ENCODE measurements around the gene NDFIP2. TPM values are rescaled to one million over a fixed set of nuclear protein-coding genes. Genes with fewer than 3 reads are reported as not detected.

NDFIP2 gene
- total RNA-seq, 1 donor from 2014 or later: 46.8 TPM

GRCh38 chr13:79440958-79441528, 39.9 kb upstream of the NDFIP2 start:
- H3K4me3 ChIP-seq (ENCODE audit: low read depth, low read length): no peak overlapping the region
- TF ChIP-seq CTCF (IDR thresholded peaks at IDR 0.05; ENCODE audit: insufficient read depth, low read length, poor library complexity, severe bottlenecking): no peak
- H3K36me3 ChIP-seq (ENCODE audit: control insufficient read depth, insufficient read depth, low read length): no peaks in the 10 kb centered on the region

GRCh38 chr13:79442221-79442620, 38.7 kb upstream of the NDFIP2 start:
- no peak for DNase-seq (ENCODE audit: low read depth)
- no peak for TF ChIP-seq CTCF (IDR thresholded peaks at IDR 0.05; ENCODE audit: insufficient read depth, low read length, poor library complexity, severe bottlenecking)
- Histone ChIP-seq H3K4me3 (ENCODE audit: low read depth, low read length) (no peak overlapping the region), H3K27me3 (ENCODE audit: control insufficient read depth, insufficient read depth, low read length) (no peaks in the 10 kb centered on the region), H3K36me3 (ENCODE audit: control insufficient read depth, insufficient read depth, low read length) (no peaks in the 10 kb centered on the region)

More at GRCh38 chr13:79440958-79441528, 39.9 kb upstream of the NDFIP2 start:
- no peaks in the 10 kb centered on the region for H3K27me3 ChIP-seq (ENCODE audit: control insufficient read depth, insufficient read depth, low read length)
- no peak for DNase-seq (ENCODE audit: low read depth)

- Histone ChIP-seq H3K36me3 (ENCODE audit: control insufficient read depth, insufficient read depth, low read length) (no peaks in the 10 kb centered on the region), H3K27me3 (ENCODE audit: control insufficient read depth, insufficient read depth, low read length) (no peaks in the 10 kb centered on the region), H3K4me3 (ENCODE audit: low read depth, low read length) (no peak overlapping the region)
- DNase-seq (ENCODE audit: low read depth): no peak
- TF ChIP-seq CTCF (IDR thresholded peaks at IDR 0.05; ENCODE audit: insufficient read depth, low read length, poor library complexity, severe bottlenecking): no peak
Observed at GRCh38 chr13:79442706-79443105, 38.2 kb upstream of the NDFIP2 start.

GRCh38 chr13:79445968-79446645, 34.8 kb upstream of the NDFIP2 start:
- Histone ChIP-seq H3K27me3 (ENCODE audit: control insufficient read depth, insufficient read depth, low read length) (no peaks in the 10 kb centered on the region), H3K4me3 (ENCODE audit: low read depth, low read length) (no peak overlapping the region), H3K36me3 (ENCODE audit: control insufficient read depth, insufficient read depth, low read length) (no peaks in the 10 kb centered on the region)
- TF ChIP-seq CTCF (IDR thresholded peaks at IDR 0.05; ENCODE audit: insufficient read depth, low read length, poor library complexity, severe bottlenecking): no peak
- DNase-seq (ENCODE audit: low read depth): no peak

GRCh38 chr13:79447141-79447540, 33.8 kb upstream of the NDFIP2 start:
- no peaks in the 10 kb centered on the region for H3K36me3 ChIP-seq (ENCODE audit: control insufficient read depth, insufficient read depth, low read length)
- TF ChIP-seq CTCF (IDR thresholded peaks at IDR 0.05; ENCODE audit: insufficient read depth, low read length, poor library complexity, severe bottlenecking): no peak
- no peak for DNase-seq (ENCODE audit: low read depth)
- no peaks in the 10 kb centered on the region for H3K27me3 ChIP-seq (ENCODE audit: control insufficient read depth, insufficient read depth, low read length)
- H3K4me3 ChIP-seq (ENCODE audit: low read depth, low read length): no peak overlapping the region

GRCh38 chr13:79447741-79448140, 33.2 kb upstream of the NDFIP2 start:
- no peak for DNase-seq (ENCODE audit: low read depth)
- no peak overlapping the region for H3K4me3 ChIP-seq (ENCODE audit: low read depth, low read length)
- no peak for TF ChIP-seq CTCF (IDR thresholded peaks at IDR 0.05; ENCODE audit: insufficient read depth, low read length, poor library complexity, severe bottlenecking)
- H3K27me3 ChIP-seq (ENCODE audit: control insufficient read depth, insufficient read depth, low read length): no peaks in the 10 kb centered on the region
- no peaks in the 10 kb centered on the region for H3K36me3 ChIP-seq (ENCODE audit: control insufficient read depth, insufficient read depth, low read length)

Measured in kidney epithelial cell (primary cell).